Stimulated activated CD8-positive, alpha-beta memory T cell treated with anti-CD3 and anti-CD28 coated beads, Interleukin-15, amount 100 ng/mL, for 24 hours (primary cell): ENCODE measurements around the gene MRRF.
A peak's percentile ranks its signal among the peaks of the same experiment; 100 is the strongest.

ENCODE experiments used
- DNase-seq: peaks from one replicate; pipeline ENCODE4 v3.0.0-alpha.2; 2020; ENCODE audit warnings: low read depth

The MRRF gene

GRCh38 chr9:122333169-122333808 lies 68.6 kb downstream of the MRRF start:
- no peak for DNase-seq

- DNase-seq = no peak
These were observed 70.2 kb downstream of the MRRF start for GRCh38 chr9:122334916-122335315.

GRCh38 chr9:122336189-122336588 lies 71.5 kb downstream of the MRRF start:
- DNase-seq = no peak

- DNase-seq = no peak
These were observed 72.3 kb downstream of the MRRF start for GRCh38 chr9:122336866-122337555.

- DNase-seq = no peak
These were observed 72.9 kb downstream of the MRRF start for GRCh38 chr9:122337556-122337929.

- DNase-seq = no peak
These were observed 73.9 kb downstream of the MRRF start for GRCh38 chr9:122338536-122338935.

GRCh38 chr9:122338994-122339393 lies 74.3 kb downstream of the MRRF start:
- DNase-seq = no peak

GRCh38 chr9:122339579-122339978 lies 74.9 kb downstream of the MRRF start:
- DNase-seq = no peak

- DNase-seq = no peak
These were observed 75.5 kb downstream of the MRRF start for GRCh38 chr9:122340161-122340560.

GRCh38 chr9:122342323-122343050 lies 77.8 kb downstream of the MRRF start:
- no peak for DNase-seq

GRCh38 chr9:122346478-122347347 lies 82.0 kb downstream of the MRRF start:
- DNase-seq = no peak

- DNase-seq = no peak
These were observed 82.9 kb downstream of the MRRF start for GRCh38 chr9:122347348-122348287.

- no peak for DNase-seq
These were observed 83.7 kb downstream of the MRRF start for GRCh38 chr9:122348288-122348777.

GRCh38 chr9:122348791-122349190 lies 84.1 kb downstream of the MRRF start:
- no peak for DNase-seq

GRCh38 chr9:122349201-122349600 lies 84.5 kb downstream of the MRRF start:
- no peak for DNase-seq

GRCh38 chr9:122350577-122351355 lies 86.1 kb downstream of the MRRF start:
- DNase-seq = peak; percentile 68

GRCh38 chr9:122354536-122355199 lies 90.0 kb downstream of the MRRF start:
- no peak for DNase-seq

GRCh38 chr9:122355336-122355875 lies 90.7 kb downstream of the MRRF start:
- no peak for DNase-seq

- no peak for DNase-seq
These were observed 91.9 kb downstream of the MRRF start for GRCh38 chr9:122356627-122357026.
